T-cell (primary cell): ENCODE results near the gene GRAPL. TPM values are rescaled to one million over a fixed set of nuclear protein-coding genes. Genes with fewer than 3 reads are reported as not detected.
"Not testable (repeated sequence)": the region's sequence is repeated elsewhere in the genome, so short reads cannot be mapped to it uniquely, and the experiment has no call there.

ENCODE experiments used
- ATAC-seq, 4 experiments: fragments of 200-7000 bp in 3 of 4; fragments of 150-1000 bp in 1 of 4; cut with Tn5 transposase; replicated peaks in 1 of 4; 1 replicate in 3 of 4; 2 replicates in 1 of 4; pipeline ENCODE4 v1.10.0; 2021; ENCODE audit warnings: moderate library complexity in 3 of 4, mild to moderate bottlenecking in 2 of 4, moderate number of reproducible peaks in 1 of 4
- CTCF ChIA-PET, 2 donors: fragments of 300-600 bp; sonication (Branson Sonifier 250); formaldehyde crosslinking; loops; one replicate each; lab custom pipeline; 2022; ENCODE audit warnings: antibody characterized with exemption in 2 of 2; lab: Charles Lee
- POLR2A ChIA-PET, 2 donors: fragments of 300-600 bp; sonication (Branson Sonifier 250); formaldehyde crosslinking; loops; one replicate each; lab custom pipeline; 2022; ENCODE audit warnings: antibody characterized with exemption in 2 of 2; lab: Charles Lee
- DNase-seq, 35 experiments: peaks; one replicate each; pipeline versions ENCODE4 v3.0.0 to v3.0.0-alpha.2; 2013 to 2023
- H3K27ac ChIP-seq: one replicate; pipeline ENCODE4 v1.5.1; 2013; ENCODE audit warnings: low read length
- H3K27me3 ChIP-seq, 2 experiments: replicated peaks in 1 of 2; 1 replicate in 1 of 2; 2 replicates in 1 of 2; pipeline versions ENCODE4 v1.6.1 to v1.7.0; 2013; ENCODE audit warnings: low read length in 1 of 2, mixed read lengths in 1 of 2; ENCODE audit not compliant: control insufficient read depth in 2 of 2, insufficient read depth in 2 of 2; ENCODE audit errors: extremely low read depth in 1 of 2
- H3K36me3 ChIP-seq, 2 donors: 1 replicate in 1 of 2; 2 replicates in 1 of 2; pipeline versions ENCODE4 v1.6.1 to v1.7.0; 2013; ENCODE audit warnings: low read length in 1 of 2; ENCODE audit not compliant: control insufficient read depth in 2 of 2, insufficient read depth in 1 of 2; ENCODE audit errors: extremely low read depth in 1 of 2
- H3K4me1 ChIP-seq, 2 experiments: 1 replicate in 1 of 2; 2 replicates in 1 of 2; pipeline versions ENCODE4 v1.6.1 to v1.7.0; 2013; ENCODE audit warnings: low read length in 2 of 2, mixed read lengths in 1 of 2; ENCODE audit not compliant: insufficient read depth in 2 of 2, control insufficient read depth in 1 of 2; ENCODE audit errors: extremely low read depth in 1 of 2
- H3K4me3 ChIP-seq, 2 donors: 1 replicate in 1 of 2; 2 replicates in 1 of 2; pipeline versions ENCODE4 v1.5.1 to v1.7.0; 2013; ENCODE audit warnings: mild to moderate bottlenecking in 2 of 2, low read length in 1 of 2, moderate library complexity in 1 of 2; ENCODE audit not compliant: control insufficient read depth in 1 of 2; ENCODE audit errors: extremely low read depth in 1 of 2
- H3K9me3 ChIP-seq: 2 replicates; pipeline ENCODE4 v1.7.0; 2013
- H3K27ac Mint-ChIP-seq, 2 donors: one replicate each; pipeline ENCODE4 v1.8.0; 2020 to 2021; ENCODE audit warnings: mild to moderate bottlenecking in 2 of 2, mixed read lengths in 2 of 2
- H3K27me3 Mint-ChIP-seq, 2 donors: one replicate each; pipeline ENCODE4 v1.8.0; 2021 to 2022; ENCODE audit warnings: mixed read lengths in 2 of 2
- H3K36me3 Mint-ChIP-seq: one replicate; pipeline ENCODE4 v1.8.0; 2021; ENCODE audit warnings: mixed read lengths
- H3K4me1 Mint-ChIP-seq, 3 donors: one replicate each; pipeline ENCODE4 v1.8.0; 2020 to 2022; ENCODE audit warnings: mixed read lengths in 3 of 3, mild to moderate bottlenecking in 1 of 3
- H3K4me3 Mint-ChIP-seq, 3 donors: one replicate each; pipeline ENCODE4 v1.8.0; 2020 to 2022; ENCODE audit warnings: mild to moderate bottlenecking in 3 of 3, mixed read lengths in 3 of 3, moderate library complexity in 3 of 3
- H3K9me3 Mint-ChIP-seq, 3 donors: one replicate each; pipeline ENCODE4 v1.8.0; 2020 to 2022; ENCODE audit warnings: mixed read lengths in 3 of 3
- WGBS: methylation state at CpG from one replicate; pipeline ENCODE4 v1.1.5; 2013; ENCODE audit warnings: missing lambda C conversion rate; ENCODE audit not compliant: insufficient coverage; 5-methylcytosine and 5-hydroxymethylcytosine counted together
- total RNA-seq, 35 experiments: library from RNA in 6 of 35; stranded (reverse) in 6 of 35; fragments of 120-200 nt in 1 of 35; gene quantifications; one replicate each; pipeline versions ENCODE4 v1.2.1 to v1.2.4 and lab custom pipeline; 2013 to 2026

Gene GRAPL
- total RNA-seq, 5 donors from 2014 or later (not counting 1 experiment from before 2014, with no cell fraction given) = 28.0 to 106 (median 85.5) TPM

DNA sequence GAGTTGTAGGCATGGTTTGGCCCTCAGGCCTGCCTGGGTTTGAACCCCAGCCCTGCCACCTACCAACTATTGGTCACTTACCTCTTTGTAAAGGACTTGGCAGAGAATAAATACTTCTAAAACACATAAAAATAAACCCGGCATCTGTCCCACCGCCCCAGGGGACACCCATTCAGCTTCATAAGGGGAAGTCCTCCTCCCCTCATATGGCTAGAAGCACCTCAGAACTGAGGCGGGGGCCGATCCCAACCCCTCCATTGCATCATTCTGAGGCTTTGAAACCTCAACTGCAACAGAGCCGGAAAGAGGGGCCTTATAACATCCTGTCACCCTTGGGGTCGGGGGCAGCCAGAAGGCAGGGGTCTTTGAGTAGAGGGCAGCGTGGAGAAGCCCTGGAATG lies 2.1 kb upstream of the GRAPL start:
- no CpG with 5 or more reads among the region's 7 CpGs for WGBS

GRCh38 chr17:19129500-19129899 lies 2.1 kb downstream of the GRAPL start:
- H3K27me3 Mint-ChIP-seq, H3K36me3 Mint-ChIP-seq, CTCF ChIA-PET, ATAC-seq, H3K27ac ChIP-seq, H3K27ac Mint-ChIP-seq, POLR2A ChIA-PET, H3K36me3 ChIP-seq, DNase-seq, H3K9me3 Mint-ChIP-seq, H3K4me1 Mint-ChIP-seq, H3K27me3 ChIP-seq, H3K9me3 ChIP-seq, H3K4me1 ChIP-seq, H3K4me3 ChIP-seq, H3K4me3 Mint-ChIP-seq: not testable (repeated sequence)
- WGBS = no CpG with 5 or more reads among the region's 9 CpGs

More for the DNA sequence above, 2.1 kb upstream of the GRAPL start:
- H3K9me3 Mint-ChIP-seq, H3K36me3 ChIP-seq, ATAC-seq, POLR2A ChIA-PET, H3K27me3 ChIP-seq, H3K4me3 Mint-ChIP-seq, H3K4me1 Mint-ChIP-seq, H3K27me3 Mint-ChIP-seq, H3K27ac Mint-ChIP-seq, H3K4me3 ChIP-seq, DNase-seq, CTCF ChIA-PET, H3K4me1 ChIP-seq, H3K27ac ChIP-seq, H3K9me3 ChIP-seq, H3K36me3 Mint-ChIP-seq: not testable (repeated sequence)

DNA sequence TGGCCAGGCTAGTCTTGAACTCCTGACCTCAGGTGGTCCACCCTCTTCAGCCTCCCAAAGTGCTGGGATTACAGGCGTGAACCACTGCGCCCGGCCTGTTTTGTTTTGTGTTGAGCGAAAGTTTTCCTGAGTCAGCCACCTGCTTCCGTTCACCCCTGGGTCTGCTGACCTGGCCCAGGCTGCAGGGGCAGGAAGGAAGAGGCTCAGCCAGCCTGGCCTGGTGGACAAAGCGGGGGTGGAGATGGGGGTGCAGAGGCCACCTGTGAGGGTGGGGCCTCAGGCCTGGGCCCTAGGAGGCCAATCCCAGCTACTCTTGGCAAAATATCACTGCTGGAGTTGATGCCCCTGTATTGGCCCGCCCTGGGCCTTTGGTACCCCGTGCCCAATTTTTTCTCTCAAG lies 3.7 kb downstream of the GRAPL start:
- H3K9me3 Mint-ChIP-seq, H3K4me1 ChIP-seq, H3K36me3 Mint-ChIP-seq, H3K36me3 ChIP-seq, H3K9me3 ChIP-seq, H3K4me3 ChIP-seq, H3K27me3 Mint-ChIP-seq, H3K4me1 Mint-ChIP-seq, CTCF ChIA-PET, H3K27me3 ChIP-seq, H3K27ac ChIP-seq, DNase-seq, H3K4me3 Mint-ChIP-seq, ATAC-seq, POLR2A ChIA-PET, H3K27ac Mint-ChIP-seq: not testable (repeated sequence)
- no CpG with 5 or more reads among the region's 8 CpGs for WGBS

- H3K27me3 Mint-ChIP-seq, ATAC-seq, DNase-seq, H3K27me3 ChIP-seq, H3K36me3 Mint-ChIP-seq, H3K4me3 ChIP-seq, POLR2A ChIA-PET, H3K9me3 ChIP-seq, H3K36me3 ChIP-seq, CTCF ChIA-PET, H3K4me3 Mint-ChIP-seq, H3K9me3 Mint-ChIP-seq, H3K4me1 Mint-ChIP-seq, H3K27ac Mint-ChIP-seq, H3K27ac ChIP-seq, H3K4me1 ChIP-seq: not testable (repeated sequence)
- WGBS = no CpG with 5 or more reads among the region's 14 CpGs
Observed at GRCh38 chr17:19131772-19132171, 4.4 kb downstream of the GRAPL start.

- CTCF ChIA-PET, H3K4me1 Mint-ChIP-seq, POLR2A ChIA-PET, H3K27ac Mint-ChIP-seq, H3K36me3 Mint-ChIP-seq, H3K4me1 ChIP-seq, H3K27me3 ChIP-seq, H3K9me3 ChIP-seq, H3K27me3 Mint-ChIP-seq, H3K27ac ChIP-seq, H3K4me3 ChIP-seq, H3K9me3 Mint-ChIP-seq, H3K36me3 ChIP-seq, DNase-seq: not testable (repeated sequence)
- no CpG with 5 or more reads among the region's 9 CpGs for WGBS
- peak overlapping the region in 1 of 3 donors; percentile 37 for H3K4me3 Mint-ChIP-seq
- ATAC-seq = peak; percentile 58 to 67 (median 63)
Observed at GRCh38 chr17:19133793-19134192, 6.4 kb downstream of the GRAPL start.

GRCh38 chr17:19135391-19135790 lies 8.0 kb downstream of the GRAPL start:
- H3K36me3 Mint-ChIP-seq, H3K4me1 ChIP-seq, H3K27ac Mint-ChIP-seq, DNase-seq, H3K36me3 ChIP-seq, POLR2A ChIA-PET, H3K9me3 Mint-ChIP-seq, CTCF ChIA-PET, H3K9me3 ChIP-seq, H3K4me3 ChIP-seq, H3K27ac ChIP-seq, H3K4me3 Mint-ChIP-seq, H3K27me3 ChIP-seq, H3K4me1 Mint-ChIP-seq, H3K27me3 Mint-ChIP-seq: not testable (repeated sequence)
- no CpG with 5 or more reads among the region's 13 CpGs for WGBS
- peak in 1 of 4 experiments; percentile 44 for ATAC-seq

DNA sequence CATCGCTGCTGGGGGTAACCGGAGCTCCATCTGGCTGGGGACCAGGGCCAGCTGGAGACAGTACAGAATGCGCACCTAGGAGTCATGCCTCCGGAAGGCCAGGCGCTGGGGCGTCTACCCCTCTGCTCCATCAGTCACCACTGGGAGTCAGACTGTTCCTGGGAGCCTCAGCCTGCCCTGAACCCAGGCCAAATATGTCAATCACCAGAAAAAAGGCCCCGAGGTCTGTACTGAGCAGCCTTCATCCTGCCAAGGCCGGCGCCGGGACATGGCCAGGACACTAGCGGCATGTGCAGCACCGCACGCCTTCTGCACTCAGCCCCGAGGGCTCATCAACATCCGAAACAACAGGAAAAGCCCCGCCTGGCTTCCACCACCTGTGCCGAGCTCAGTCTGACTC lies 8.7 kb downstream of the GRAPL start:
- H3K27ac Mint-ChIP-seq, H3K27me3 Mint-ChIP-seq, H3K4me3 Mint-ChIP-seq, H3K36me3 ChIP-seq, CTCF ChIA-PET, H3K9me3 ChIP-seq, H3K4me1 ChIP-seq, H3K9me3 Mint-ChIP-seq, DNase-seq, H3K4me1 Mint-ChIP-seq, H3K27ac ChIP-seq, H3K27me3 ChIP-seq, H3K4me3 ChIP-seq, H3K36me3 Mint-ChIP-seq, POLR2A ChIA-PET: not testable (repeated sequence)
- no CpG with 5 or more reads among the region's 17 CpGs for WGBS
- ATAC-seq = peak; percentile 55 to 64 (median 58)
